GM18951 (cell line): ENCODE data around the gene CLPTM1L.
"Not testable (repeated sequence)": the region's sequence is repeated elsewhere in the genome, so short reads cannot be mapped to it uniquely, and the experiment has no call there.

Source experiments
- POLR2A ChIP-seq: IDR thresholded peaks from 4 replicates; pipeline ENCODE4 v1.6.1; 2011; ENCODE audit warnings: mild to moderate bottlenecking; ENCODE audit not compliant: insufficient read length, insufficient read depth; ENCODE audit errors: extremely low read depth
- in situ Hi-C: fragments of 300-500 bp; cut with MboI; formaldehyde crosslinking; loops from one replicate; pipeline ENCODE4 v1.12.0; 2022; ENCODE audit warnings: low sequenced_read_pairs, mixed read lengths, inconsistent platforms; ENCODE audit not compliant: unreplicated experiment

Gene CLPTM1L

GRCh38 chr5:1360861-1361260 is 16.0 kb upstream of the CLPTM1L start:
- no peak for TF ChIP-seq POLR2A
- in situ Hi-C loops = no loop called here

GRCh38 chr5:1360367-1360766 is 15.5 kb upstream of the CLPTM1L start:
- in situ Hi-C loops = not testable (repeated sequence)

GRCh38 chr5:1359713-1360112 is 14.8 kb upstream of the CLPTM1L start:
- in situ Hi-C loops = no loop called here
- no peak for TF ChIP-seq POLR2A

- TF ChIP-seq POLR2A = no peak
- in situ Hi-C loops = no loop called here
Measured at GRCh38 chr5:1359031-1359645, 14.2 kb upstream of the CLPTM1L start.

GRCh38 chr5:1358726-1359025 is 13.8 kb upstream of the CLPTM1L start:
- in situ Hi-C loops = no loop called here
- TF ChIP-seq POLR2A = no peak

- TF ChIP-seq POLR2A = no peak
- in situ Hi-C loops = no loop called here
Measured at GRCh38 chr5:1357946-1358725, 13.2 kb upstream of the CLPTM1L start.

GRCh38 chr5:1356873-1357787 is 12.2 kb upstream of the CLPTM1L start:
- in situ Hi-C loops = no loop called here
- no peak for TF ChIP-seq POLR2A

GRCh38 chr5:1354576-1354975 is 9.7 kb upstream of the CLPTM1L start:
- TF ChIP-seq POLR2A = no peak
- in situ Hi-C loops = no loop called here

- no peak for TF ChIP-seq POLR2A
- in situ Hi-C loops = no loop called here
Measured at GRCh38 chr5:1352231-1353219, 7.6 kb upstream of the CLPTM1L start.

- in situ Hi-C loops = no loop called here
- TF ChIP-seq POLR2A = no peak
Measured at GRCh38 chr5:1351156-1351555, 6.3 kb upstream of the CLPTM1L start.

- in situ Hi-C loops = no loop called here
- no peak for TF ChIP-seq POLR2A
Measured at GRCh38 chr5:1349246-1349645, 4.3 kb upstream of the CLPTM1L start.

GRCh38 chr5:1348986-1349245 is 4.0 kb upstream of the CLPTM1L start:
- TF ChIP-seq POLR2A = no peak
- in situ Hi-C loops = no loop called here

GRCh38 chr5:1347571-1347970 is 2.7 kb upstream of the CLPTM1L start:
- in situ Hi-C loops = no loop called here
- no peak for TF ChIP-seq POLR2A
